ENCODE results near the gene C10orf67.
"Not testable (repeated sequence)": the region's sequence is repeated elsewhere in the genome, so short reads cannot be mapped to it uniquely, and the experiment has no call there.

The C10orf67 gene

DNA sequence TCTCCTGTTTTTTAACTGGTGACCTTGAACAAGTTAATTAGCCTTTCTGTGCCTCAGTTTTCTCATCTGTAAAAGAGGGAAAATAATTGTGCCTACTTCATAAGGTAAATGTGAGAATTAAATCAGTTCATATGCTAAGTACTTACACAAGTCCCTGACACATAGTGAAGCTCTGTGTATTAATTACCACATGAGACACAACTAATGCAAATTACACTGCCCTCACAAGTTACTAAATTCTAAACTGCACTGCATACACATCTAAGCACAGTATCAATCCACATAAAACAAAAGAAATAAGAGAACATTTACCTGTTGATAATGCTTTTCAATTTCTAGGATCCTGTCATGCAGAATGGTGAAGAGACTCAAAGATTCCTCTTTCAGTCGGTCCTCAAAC is 22.5 kb downstream of the C10orf67 start:
- DNase-seq: no peak

- DNase-seq: no peak
Measured at GRCh38 chr10:23319835-23320234, 24.8 kb downstream of the C10orf67 start.

GRCh38 chr10:23318359-23318758 is 26.2 kb downstream of the C10orf67 start:
- no peak for DNase-seq

DNA sequence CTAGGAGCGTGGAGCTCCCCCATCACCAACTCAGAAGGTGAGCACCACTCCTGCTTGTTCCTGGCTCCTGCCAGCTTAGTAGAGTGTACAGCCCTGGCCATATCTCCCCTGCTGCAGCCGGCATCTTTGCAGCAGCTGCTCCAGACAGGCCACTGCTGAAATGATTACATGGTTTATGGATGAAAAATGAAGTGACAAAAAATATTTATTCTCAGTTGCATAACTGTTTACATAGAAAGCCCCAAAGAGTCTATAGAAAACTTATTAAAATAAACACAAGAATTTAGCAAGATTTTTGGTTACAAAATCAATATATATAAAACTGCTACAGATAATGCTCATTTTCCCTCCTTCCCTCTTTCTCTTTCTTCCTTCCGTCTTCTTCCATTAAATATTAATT is 27.2 kb downstream of the C10orf67 start:
- DNase-seq: no peak

DNA sequence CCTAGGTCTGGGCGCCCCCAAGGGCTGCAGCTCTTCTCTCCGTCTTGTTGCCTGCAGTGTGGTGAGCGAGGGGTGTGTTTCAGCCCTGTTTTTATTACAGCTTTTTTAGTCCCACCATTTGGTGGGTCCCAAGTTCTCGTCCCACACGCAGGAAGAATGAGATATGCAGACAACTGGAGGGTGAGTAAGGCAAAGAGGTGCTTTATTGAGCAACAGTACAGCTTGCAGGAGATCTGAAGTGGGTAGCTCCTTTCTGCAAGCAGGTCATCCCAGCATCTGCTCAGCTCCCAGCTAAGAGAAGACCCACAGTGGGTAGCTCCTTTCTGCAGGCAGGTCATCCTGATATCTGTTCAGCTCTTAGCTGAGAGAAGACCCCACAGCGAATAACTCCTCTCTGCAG is 28.2 kb downstream of the C10orf67 start:
- no peak for DNase-seq

DNA sequence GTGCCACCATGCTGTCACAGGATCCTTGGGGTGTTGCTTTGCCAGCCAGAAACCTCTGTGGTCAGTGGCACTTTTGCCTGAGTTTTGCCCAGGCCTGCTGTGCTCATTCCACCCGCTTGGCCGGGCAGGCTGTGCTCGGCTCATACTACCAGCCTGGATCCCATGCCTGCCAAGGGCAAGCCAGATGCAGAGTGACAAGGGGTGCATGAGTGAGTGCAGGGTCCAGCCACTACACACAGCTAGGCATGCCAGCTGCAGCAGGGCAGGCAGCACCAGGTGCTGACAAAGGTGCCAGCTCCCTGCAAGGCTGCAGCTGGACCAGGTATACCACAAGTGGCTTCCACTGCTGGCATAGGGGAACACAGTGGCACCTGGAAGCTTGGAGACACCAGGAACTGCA is 28.6 kb downstream of the C10orf67 start:
- DNase-seq: no peak

GRCh38 chr10:23314835-23315239 is 29.8 kb downstream of the C10orf67 start:
- peak; percentile 66 for DNase-seq

DNA sequence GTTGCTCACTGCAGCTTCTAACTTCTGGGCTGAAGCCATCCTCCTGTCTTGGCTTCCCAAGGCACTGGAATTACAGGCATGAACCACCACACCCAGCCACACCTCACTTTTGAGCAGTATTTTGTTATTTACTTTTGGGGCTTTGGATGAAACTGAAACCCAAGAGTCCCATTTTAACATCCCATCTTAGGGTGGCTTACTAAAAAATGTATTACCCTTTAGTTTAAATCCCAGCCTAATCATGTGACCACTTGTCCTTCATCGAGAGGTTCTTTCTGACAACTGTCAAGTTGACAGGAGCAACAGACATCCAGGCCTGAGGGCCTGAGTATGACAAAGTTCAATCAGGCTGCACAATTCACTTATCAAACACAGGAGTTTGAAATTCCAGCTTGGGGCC is 33.6 kb downstream of the C10orf67 start:
- no peak for DNase-seq

DNA sequence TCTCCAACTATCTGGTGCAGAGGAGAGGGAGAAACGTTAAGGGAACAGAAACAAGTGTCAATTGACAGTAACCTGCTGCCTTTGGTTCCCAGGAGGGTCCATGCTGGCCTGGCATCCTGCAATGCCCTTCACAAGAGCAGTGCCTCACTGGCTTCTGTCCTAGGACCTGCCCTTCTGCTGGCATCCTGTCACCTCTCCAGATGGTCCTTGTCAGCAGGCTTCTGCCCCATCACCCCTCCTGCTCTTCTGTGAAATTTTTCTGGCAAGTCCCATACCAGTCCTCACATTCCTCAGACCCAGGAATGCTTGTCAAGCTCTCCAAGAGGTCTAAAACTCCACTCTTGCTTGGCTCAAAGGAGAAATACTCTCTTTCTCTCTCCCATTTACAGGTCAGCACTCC is 34.2 kb downstream of the C10orf67 start:
- DNase-seq: no peak

GRCh38 chr10:23299961-23300360 is 44.6 kb downstream of the C10orf67 start:
- not testable (repeated sequence) for DNase-seq

DNA sequence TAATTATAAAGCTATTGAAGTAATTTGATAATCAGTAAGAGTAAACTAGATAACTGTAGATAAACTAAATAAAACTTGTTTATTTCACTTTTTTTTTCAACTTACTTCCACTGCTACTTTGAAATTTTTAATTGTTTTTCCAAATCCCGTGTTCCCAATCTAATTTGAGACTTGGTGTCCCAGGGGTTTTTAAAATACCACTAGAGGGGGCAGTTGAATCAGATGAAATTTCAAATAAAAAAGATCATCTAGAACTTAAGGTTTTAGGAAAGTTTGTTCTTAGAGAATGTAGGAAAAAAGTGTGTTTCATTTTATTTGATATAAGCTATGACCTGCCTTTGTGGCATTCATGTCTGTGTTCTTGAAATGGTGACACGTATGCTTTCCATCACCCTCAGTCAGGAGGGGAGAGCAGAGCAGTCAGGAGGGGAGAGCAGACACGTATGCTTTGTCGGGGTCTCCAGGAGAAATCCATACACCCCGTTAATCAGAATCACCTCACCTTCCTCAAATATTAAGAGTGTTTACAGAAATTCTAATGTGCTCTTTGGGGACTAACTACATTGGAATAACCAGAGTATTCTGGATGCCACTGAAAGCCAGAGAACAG is 49.9 kb downstream of the C10orf67 start:
- DNase-seq: no peak

DNA sequence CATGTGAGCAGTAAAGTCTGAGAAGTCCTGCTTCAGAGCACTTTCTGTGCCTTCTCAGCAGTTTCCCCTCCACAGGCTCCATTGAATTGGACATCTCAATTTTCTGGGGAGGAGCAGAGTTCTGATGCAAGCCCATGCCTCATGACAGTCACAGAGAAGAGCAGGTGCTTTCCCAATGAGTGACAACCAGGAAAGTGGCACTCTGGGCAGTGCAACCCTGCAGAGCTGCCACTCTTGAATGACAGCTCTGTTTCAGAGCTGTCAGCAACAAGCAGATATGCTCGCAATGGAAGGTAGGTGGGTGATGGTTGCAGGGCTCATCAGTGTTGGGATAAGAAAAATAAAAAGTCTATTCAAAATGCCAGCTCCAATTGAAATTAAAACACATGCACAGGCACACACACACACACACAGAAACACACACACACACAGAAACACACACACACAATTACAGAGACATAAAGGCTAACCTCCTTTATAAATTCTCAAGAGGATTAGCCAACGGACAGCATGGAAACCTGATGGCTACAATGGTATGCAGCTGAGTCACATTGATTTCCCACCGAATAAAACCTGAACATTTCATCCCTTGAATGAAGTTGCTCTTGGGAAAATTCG is 50.5 kb downstream of the C10orf67 start:
- no peak for DNase-seq

- peak; percentile 19 for DNase-seq
Measured at GRCh38 chr10:23293145-23293724, 51.4 kb downstream of the C10orf67 start.

DNA sequence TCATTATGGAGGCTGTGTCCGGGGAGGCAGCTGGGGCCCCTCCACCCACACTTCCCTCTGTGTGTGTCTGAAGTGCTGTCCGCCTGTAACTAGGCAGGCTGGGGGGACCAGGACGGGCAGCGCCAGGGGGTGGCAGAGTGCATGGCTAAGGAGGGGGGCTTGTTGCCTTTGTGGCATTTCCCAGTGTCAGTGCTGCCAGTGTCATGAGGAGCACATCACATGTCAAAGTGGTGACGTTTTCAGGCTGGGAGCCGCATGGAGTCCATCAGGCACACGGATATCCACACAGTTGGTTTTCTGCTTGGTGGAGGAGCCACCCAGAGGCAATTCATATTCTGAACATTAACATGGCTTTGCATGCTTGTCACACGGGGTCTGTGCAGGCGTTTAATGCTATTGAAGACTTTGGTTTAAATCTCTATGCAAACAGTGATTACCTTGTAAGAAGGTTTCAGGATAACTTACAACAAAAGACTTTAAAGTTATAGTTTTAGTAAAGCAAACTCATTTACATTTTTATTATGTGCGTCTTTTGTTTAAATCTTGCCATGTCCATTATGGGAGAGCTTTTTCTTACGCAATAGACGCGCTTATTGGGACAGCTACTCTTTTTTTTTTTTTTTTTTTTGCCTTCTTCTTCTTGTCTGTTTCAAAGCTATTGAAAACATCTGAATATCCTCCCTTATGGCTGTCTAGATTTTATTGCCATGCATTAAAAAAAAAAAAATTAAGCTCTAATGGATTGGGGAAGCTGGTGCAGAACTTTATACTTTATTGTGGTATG is 52.9 kb downstream of the C10orf67 start:
- DNase-seq: no peak

GRCh38 chr10:23284674-23285335 is 59.8 kb downstream of the C10orf67 start:
- DNase-seq: no peak

- DNase-seq: no peak
Measured at GRCh38 chr10:23284155-23284554, 60.4 kb downstream of the C10orf67 start.

GRCh38 chr10:23283680-23284079 is 60.9 kb downstream of the C10orf67 start:
- no peak for DNase-seq

GRCh38 chr10:23281044-23281433 is 63.6 kb downstream of the C10orf67 start:
- DNase-seq: no peak

- DNase-seq: no peak
Measured at GRCh38 chr10:23280419-23281043, 64.1 kb downstream of the C10orf67 start.

DNA sequence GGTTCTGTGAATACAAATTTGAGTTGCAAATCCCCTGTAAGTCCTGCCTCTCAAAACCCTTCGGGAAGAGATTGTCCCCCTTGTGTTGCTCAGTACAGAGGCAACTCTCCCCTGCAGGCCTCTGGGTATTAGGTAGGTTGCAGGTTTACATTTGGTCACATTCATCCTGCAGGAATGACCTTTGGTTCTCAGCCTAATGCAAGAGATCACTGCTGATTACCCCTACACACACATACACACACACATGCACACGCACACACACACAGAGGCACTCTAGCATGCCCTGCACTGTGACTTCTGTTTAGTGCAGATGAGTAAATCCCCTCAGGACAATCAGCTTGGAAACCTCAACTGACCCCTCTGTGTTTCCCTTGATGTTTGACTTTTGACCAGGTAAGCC is 69.2 kb downstream of the C10orf67 start:
- DNase-seq: no peak

GRCh38 chr10:23274179-23274578 is 70.4 kb downstream of the C10orf67 start:
- DNase-seq: not testable (repeated sequence)

DNA sequence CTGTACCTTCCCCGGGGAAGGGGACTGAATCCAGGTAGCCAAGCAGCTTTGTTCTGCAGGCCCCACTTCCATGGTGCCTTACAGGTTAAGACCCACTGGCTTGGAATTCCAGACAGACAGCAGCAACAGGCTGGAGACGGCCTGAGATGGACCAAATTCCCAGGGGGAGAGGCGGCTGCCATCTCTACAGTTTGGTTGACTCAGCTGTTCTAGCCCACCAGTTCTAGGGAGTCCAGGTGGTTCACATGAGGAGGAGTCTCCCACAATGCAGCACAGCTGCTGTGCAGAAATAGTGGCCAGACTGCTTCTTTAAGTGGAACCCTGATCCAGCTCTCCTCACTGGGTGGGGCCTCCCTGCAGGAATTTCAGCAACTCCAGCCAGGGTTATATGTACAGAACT is 74.1 kb downstream of the C10orf67 start:
- DNase-seq: no peak

All from CD4-positive, alpha-beta T cell treated with Interleukin-4 for 4 hours (primary cell).